K562 (cell line): ENCODE data around the gene DNAAF2. TPM values are rescaled to one million over a fixed set of nuclear protein-coding genes. Genes with fewer than 3 reads are reported as not detected.

Experiments used
- ATAC-seq: fragments of 200-7000 bp; cut with Tn5 transposase; 3 replicates; pipeline ENCODE4 v1.9.1; 2020; ENCODE audit warnings: moderate library complexity
- BruUV-seq: library from RNA; stranded (reverse); fragments of 400-500 nt; replicated peaks from 2 replicates; lab custom pipeline; 2021; lab: Mats Ljungman, UMichigan
- CTCF ChIA-PET: fragments of 300-600 bp; formaldehyde crosslinking; extraction: SDS; loops from one replicate; lab custom pipeline; 2021; ENCODE audit warnings: low intra/inter-chr PET ratio; lab: Yijun Ruan, JAX
- POLR2A ChIA-PET: fragments of 300-600, 350-650 bp; sonication (Branson Sonifier 250); formaldehyde crosslinking; extraction: SDS; loops from one replicate; lab custom pipeline; 2021; ENCODE audit warnings: antibody characterized with exemption, inconsistent platforms; lab: Yijun Ruan, JAX
- DNase-seq, 4 experiments: peaks; one replicate each; pipeline versions ENCODE4 v3.0.0 to v3.0.0-alpha.2; 2011 to 2018; ENCODE audit warnings: low spot score in 3 of 4, mixed read lengths in 3 of 4; ENCODE audit errors: extremely low read depth in 1 of 4
- FAIRE-seq: peaks from 2 replicates; lab custom pipeline; 2011; peaks lifted over from hg19 to GRCh38; lab: Jason Lieb, UNC
- H2AFZ ChIP-seq: 2 replicates; pipeline ENCODE4 v1.6.0; 2011; ENCODE audit warnings: low read depth, low read length, control low read depth, inconsistent platforms
- H3K27ac ChIP-seq: fragments of 200-600 bp; 3 replicates; pipeline ENCODE4 v1.8.0; 2011; ENCODE audit warnings: low read depth, mild to moderate bottlenecking, control low read depth, inconsistent platforms, low read length, moderate library complexity, mixed read lengths; ENCODE audit errors: extremely low read depth
- H3K27me3 ChIP-seq, 2 experiments: fragments of 300-600 bp in 1 of 2; 2 replicates in 1 of 2; 3 replicates in 1 of 2; pipeline versions ENCODE4 v1.6.0 to v1.8.0; 2011; ENCODE audit warnings: inconsistent platforms in 2 of 2, low read length in 2 of 2, mild to moderate bottlenecking in 1 of 2, mixed read lengths in 1 of 2, moderate library complexity in 1 of 2; ENCODE audit not compliant: control insufficient read depth in 2 of 2, insufficient read depth in 2 of 2
- H3K36me3 ChIP-seq: fragments of 300-600 bp; 3 replicates; pipeline ENCODE4 v1.8.0; 2011; ENCODE audit warnings: mild to moderate bottlenecking, low read length, inconsistent platforms; ENCODE audit not compliant: control insufficient read depth, insufficient read depth
- H3K4me1 ChIP-seq, 2 experiments: fragments of 200-600 bp in 1 of 2; replicated peaks in 1 of 2; 2 replicates in 1 of 2; 3 replicates in 1 of 2; pipeline versions ENCODE4 v1.5.1 to v1.8.0; 2011; ENCODE audit warnings: inconsistent platforms in 2 of 2, low read length in 2 of 2, mild to moderate bottlenecking in 1 of 2, mixed read lengths in 1 of 2, moderate library complexity in 1 of 2; ENCODE audit not compliant: control insufficient read depth in 2 of 2, insufficient read depth in 2 of 2
- H3K4me2 ChIP-seq: 2 replicates; pipeline ENCODE4 v1.6.1; 2011; ENCODE audit warnings: low read length, control low read depth, inconsistent platforms, mixed read lengths; ENCODE audit not compliant: insufficient read depth
- H3K4me3 ChIP-seq: fragments of 200-600 bp; sonication (generic), shearing (Covaris generic); 2 replicates; pipeline ENCODE4 v1.5.1; 2016; ENCODE audit warnings: control low read depth, inconsistent platforms
- H3K79me2 ChIP-seq: fragments of 200-600 bp; 3 replicates; pipeline ENCODE4 v1.8.0; 2011; ENCODE audit warnings: low read length, inconsistent platforms; ENCODE audit not compliant: control insufficient read depth, insufficient read depth
- H3K9ac ChIP-seq, 2 experiments: 2 replicates each; pipeline versions ENCODE4 v1.6.0 to v1.6.1; 2011; ENCODE audit warnings: low read depth in 2 of 2, low read length in 2 of 2, control low read depth in 1 of 2, inconsistent platforms in 1 of 2, mild to moderate bottlenecking in 1 of 2, mixed read lengths in 1 of 2; ENCODE audit not compliant: insufficient read depth in 1 of 2
- H3K9me1 ChIP-seq: one replicate; pipeline ENCODE4 v1.6.0; 2011; ENCODE audit warnings: inconsistent platforms, mild to moderate bottlenecking, low read length, moderate library complexity; ENCODE audit not compliant: control insufficient read depth, insufficient read depth
- H3K9me3 ChIP-seq: replicated peaks from 2 replicates; pipeline ENCODE4 v1.5.1; 2011; ENCODE audit warnings: low read depth, low read length, inconsistent platforms; ENCODE audit not compliant: control insufficient read depth, insufficient read depth
- H4K20me1 ChIP-seq: replicated peaks from 2 replicates; pipeline ENCODE4 v1.6.1; 2011; ENCODE audit warnings: low read length, inconsistent platforms, mixed read lengths; ENCODE audit not compliant: control insufficient read depth, insufficient read depth
- ATF1 ChIP-seq, 2 experiments: fragments of 450-650 bp in 1 of 2; IDR thresholded peaks; 2 replicates each; pipeline ENCODE4 v1.6.1; 2016; ENCODE audit warnings: missing compliant biosample characterization in 1 of 2, missing genetic modification characterization in 1 of 2
- BHLHE40 ChIP-seq: IDR thresholded peaks from 2 replicates; pipeline ENCODE4 v1.6.1; 2011; ENCODE audit warnings: low read length, improper control_type of control experiment
- BMI1 ChIP-seq: fragments of 150-350 bp; IDR thresholded peaks from 2 replicates; pipeline ENCODE4 v1.6.1; 2014; ENCODE audit warnings: low read length
- CTCF ChIP-seq, 3 experiments: IDR thresholded peaks in 2 of 3; conservative IDR thresholded peaks in 1 of 3; 2 replicates each; pipeline ENCODE4 v1.5.1; 2011 to 2012; ENCODE audit warnings: low read length in 3 of 3, mild to moderate bottlenecking in 3 of 3, control low read depth in 2 of 3, improper control_type of control experiment in 1 of 3, inconsistent platforms in 1 of 3, low read depth in 1 of 3, mixed read lengths in 1 of 3, moderate library complexity in 1 of 3; ENCODE audit not compliant: insufficient read depth in 2 of 3
- EGR1 ChIP-seq: fragments of 450-650 bp; conservative IDR thresholded peaks from 2 replicates; pipeline ENCODE4 v1.6.1; 2017; ENCODE audit warnings: mild to moderate bottlenecking
- GABPA ChIP-seq: fragments of 200-800 bp; sonication (Bioruptor generic); conservative IDR thresholded peaks from 2 replicates; pipeline ENCODE4 v1.6.1; 2016; ENCODE audit warnings: low read depth, missing genetic modification characterization, missing compliant biosample characterization
- HBP1 ChIP-seq: fragments of 450-650 bp; formaldehyde crosslinking; IDR thresholded peaks from 2 replicates; pipeline ENCODE4 v1.4.0; 2022; ENCODE audit warnings: missing genetic modification characterization
- HMG20A ChIP-seq: fragments of 450-650 bp; formaldehyde crosslinking; conservative IDR thresholded peaks from 2 replicates; pipeline ENCODE4 v1.4.0; 2020; ENCODE audit warnings: mild to moderate bottlenecking, mixed read lengths
- HNRNPK ChIP-seq: fragments of 200-400 bp; formaldehyde crosslinking; IDR thresholded peaks from one replicate; pipeline ENCODE4 v1.6.1; 2018; ENCODE audit warnings: mild to moderate bottlenecking, low read depth, low read length; ENCODE audit not compliant: poor library complexity, severe bottlenecking
- IFI16 ChIP-seq: fragments of 250-450 bp; sonication (Bioruptor Pico); IDR thresholded peaks from 2 replicates; pipeline ENCODE4 v2.1.2; 2022; ENCODE audit warnings: mild to moderate bottlenecking, inconsistent platforms
- MYNN ChIP-seq, 2 experiments: sonication (generic); formaldehyde crosslinking in 1 of 2; IDR thresholded peaks; 2 replicates each; pipeline versions ENCODE4 v1.5.0 to v1.6.1; 2016 to 2020; ENCODE audit warnings: antibody characterized with exemption in 1 of 2, missing genetic modification reagents in 1 of 2
- NBN ChIP-seq: fragments of 450-650 bp; IDR thresholded peaks from 2 replicates; pipeline ENCODE4 v1.6.1; 2016; ENCODE audit warnings: low read depth, mild to moderate bottlenecking
- POLR2B ChIP-seq: fragments of 450-650 bp; IDR thresholded peaks from 2 replicates; pipeline ENCODE4 v1.6.1; 2018; ENCODE audit warnings: low read depth; ENCODE audit not compliant: partially characterized antibody
- RFX7 ChIP-seq: fragments of 250-450 bp; sonication (Bioruptor Pico); IDR thresholded peaks from 2 replicates; pipeline ENCODE4 v1.5.1; 2021; ENCODE audit warnings: mild to moderate bottlenecking
- SMARCE1 ChIP-seq: fragments of 450-650 bp; IDR thresholded peaks from 2 replicates; pipeline ENCODE4 v1.7.1; 2016; ENCODE audit warnings: mild to moderate bottlenecking
- SP2 ChIP-seq: IDR thresholded peaks from 2 replicates; pipeline ENCODE4 v1.6.1; 2011; ENCODE audit warnings: mild to moderate bottlenecking, low read depth, low read length, moderate library complexity; ENCODE audit not compliant: poor library complexity, severe bottlenecking; ENCODE audit errors: extremely low read depth
- ZKSCAN3 ChIP-seq: fragments of 250-450 bp; sonication (Bioruptor Pico); IDR thresholded peaks from 2 replicates; pipeline ENCODE4 v1.4.0; 2020
- ZNF282 ChIP-seq: sonication (generic); formaldehyde crosslinking; IDR thresholded peaks from 2 replicates; pipeline ENCODE4 v1.8.1; 2023; ENCODE audit warnings: missing genetic modification reagents
- ZNF696 ChIP-seq: fragments of 250-450 bp; sonication (Bioruptor Pico); conservative IDR thresholded peaks from 2 replicates; pipeline ENCODE4 v1.4.0; 2020; ENCODE audit warnings: mild to moderate bottlenecking, moderate library complexity
- WGBS: fragments of 100-300 bp; shearing (Covaris generic); methylation state at CpG from one replicate; pipeline ENCODE4 v1.1.6; 2016; ENCODE audit warnings: low coverage, mixed read lengths; ENCODE audit not compliant: insufficient coverage; ENCODE audit errors: missing lambda C conversion rate; 5-methylcytosine and 5-hydroxymethylcytosine counted together
- in situ Hi-C: fragments of 300-500 bp; cut with MboI; formaldehyde crosslinking; loops from 4 replicates; pipeline ENCODE4 v1.15.0; 2018; ENCODE audit warnings: inconsistent platforms, mixed read lengths
- intact Hi-C: fragments of 100-400 bp; cut with micrococcal nuclease; formaldehyde crosslinking; loops from 2 replicates; pipeline ENCODE4 v1.14.2; 2022
- polyA plus RNA-seq, 8 experiments: library from polyadenylated mRNA; depleted of rRNA in 4 of 8; stranded (reverse) in 5 of 8; unstranded in 3 of 8; fragments of >200 nt; fragmentation: Nextera tagmentation in 2 of 8; fragmentation: Illumina TruSeq in 1 of 8; extraction: Ambion mirVana in 2 of 8; extraction: Trizol in 1 of 8; gene quantifications; 2 replicates each; pipeline versions ENCODE4 v1.2.1 to v1.2.3, GENCODE V29; 2011 to 2014; ENCODE audit warnings: inconsistent platforms in 1 of 8, missing spikeins in 1 of 8
- total RNA-seq, 7 experiments: library from RNA; depleted of rRNA in 6 of 7; stranded (reverse); fragments of >200 nt in 6 of 7; fragmentation: Illumina TruSeq in 2 of 7; extraction: Trizol in 2 of 7; gene quantifications; 2 replicates each; pipeline versions ENCODE4 v1.2.1 to v1.2.3, GENCODE V29; 2011 to 2021; ENCODE audit warnings: low replicate concordance in 1 of 7

DNAAF2 gene
- total and polyA plus RNA-seq, 9 of the 15 experiments (the other 6 are each of a cell fraction or from before 2014, with no cell fraction given): 2.4 to 14.6 (median 11.1) TPM

GRCh38 chr14:49633640-49634546 is 1.2 kb downstream of the DNAAF2 start:
- H3K36me3 ChIP-seq: peaks cover 32% of the 10 kb centered on the region
- no peaks in the 10 kb centered on the region for H3K9me3 ChIP-seq
- BruUV-seq: no TSS peak
- ChIA-PET CTCF (interaction anchor here (0.6 to 0.7 kb wide), 3 partner anchors 54 to 1033 kb away, joined by 3 to 7 read pairs (median 5); no protein-coding TSS in a partner anchor), POLR2A (interaction anchor here (0.5 to 3.4 kb wide), 18 partner anchors 8 to 1204 kb away, joined by 3 to 25 read pairs (median 4); partner anchors contain the start of genes KLHDC2, LRR1, MGAT2 and RPL36AL)
- peaks cover 8 to 20% of the 10 kb centered on the region in 2 experiments; a peak in 4 of 5 replicates for H3K4me1 ChIP-seq
- no peaks in the 10 kb centered on the region for H4K20me1 ChIP-seq
- peak; percentile 83 for ATAC-seq
- WGBS: under 1% methylated on average over 48 of the region's 101 CpGs
- in situ Hi-C loops: loop anchor here (25.0 kb wide), 1 partner anchor 478 kb away; the partner anchor contains the start of gene VCPKMT
- no peaks in the 10 kb centered on the region for H3K9me1 ChIP-seq
- H2AFZ ChIP-seq: peak overlapping the region; percentile 85
- peak; percentile 62 for FAIRE-seq
- peaks cover 97% of the 10 kb centered on the region for H3K79me2 ChIP-seq
- H3K4me2 ChIP-seq: peak overlapping the region; percentile 92
- H3K9ac ChIP-seq: peak overlapping the region; percentile 91 to 99
- H3K27me3 ChIP-seq: no peaks in the 10 kb centered on the region
- H3K4me3 ChIP-seq: peak overlapping the region; percentile 91
- peak overlapping the region; percentile 99 for H3K27ac ChIP-seq
- intact Hi-C loops: loop anchor here (1.0 to 5.0 kb wide), 6 partner anchors 35 to 218 kb away; partner anchors contain the start of genes KLHDC2, LRR1, NEMF and POLE2
- peak; percentile 79 to 94 (median 84) for DNase-seq
- TF ChIP-seq NBN (0 out of 2 replicates have a peak, but pooled peaks have one; percentile 21), RFX7 (CRISPR knock-in tag) (no peak), GABPA (tag) (peak; percentile 92), IFI16 (CRISPR knock-in tag) (no peak), BMI1 (no peak), SMARCE1 (no peak; the same call in 1 of the 2 replicates), SP2 (no peak), CTCF (IDR thresholded peaks at IDR 0.05 in 2 of 3, conservative IDR thresholded peaks at IDR 0.05 in 1 of 3; ENCODE audit: insufficient read depth in 2 of 3, low read depth in 1 of 3, low read length in 3 of 3) (peak; percentile 64 to 84 (median 76); a peak in 5 of 6 replicates), ZKSCAN3 (no peak), HMG20A (no peak), EGR1 (peak; percentile 88), HBP1 (CRISPR knock-in tag) (no peak), ATF1 (CRISPR knock-in tag; IDR thresholded peaks at IDR 0.05) (no peak), ATF1 (tag; IDR thresholded peaks at IDR 0.05) (peak; percentile 86), ZNF696 (no peak), ZNF282 (CRISPR knock-in tag) (no peak), BHLHE40 (peak; percentile 15; the same call in 1 of the 2 replicates), HNRNPK (no peak), POLR2B (peak; percentile 60), MYNN (IDR thresholded peaks at IDR 0.05) (no peak), MYNN (CRISPR knock-in tag; IDR thresholded peaks at IDR 0.05) (no peak)
